PFSK-1 (cell line): Measurements from ENCODE around the gene PLEKHJ1.

ENCODE experiments used
- POLR2AphosphoS5 ChIP-seq: IDR thresholded peaks from 2 replicates; pipeline ENCODE4 v1.6.1; 2012; ENCODE audit warnings: low read depth, mild to moderate bottlenecking, control low read depth, low read length, moderate library complexity
- REST ChIP-seq, 2 experiments: IDR thresholded peaks; 2 replicates each; pipeline versions ENCODE4 v1.6.1 to v1.8.0; 2011 to 2012; ENCODE audit warnings: low read depth in 2 of 2, low read length in 2 of 2, control low read depth in 1 of 2, inconsistent platforms in 1 of 2, mild to moderate bottlenecking in 1 of 2, moderate library complexity in 1 of 2; ENCODE audit not compliant: insufficient read depth in 1 of 2
- SIN3A ChIP-seq: IDR thresholded peaks from 2 replicates; pipeline ENCODE4 v1.6.1; 2012; ENCODE audit warnings: mild to moderate bottlenecking, low read length, moderate library complexity, borderline replicate concordance; ENCODE audit not compliant: insufficient read depth

- TF ChIP-seq POLR2AphosphoS5 (no peak), REST (IDR thresholded peaks at IDR 0.05; ENCODE audit: insufficient read depth in 1 of 2, low read depth in 2 of 2, low read length in 2 of 2) (no peak), SIN3A (no peak)
Measured at GRCh38 chr19:2189880-2190279, 46.2 kb downstream of the PLEKHJ1 start.
